Brain microvascular endothelial cell (primary cell): Measurements from ENCODE around the gene ATL1.

Experiments used
- DNase-seq: peaks from one replicate; pipeline ENCODE4 v3.0.0-alpha.2; 2020
- H3K27ac ChIP-seq: fragments of 250-450 bp; sonication (Bioruptor Pico); 2 replicates; pipeline ENCODE4 v1.5.1; 2020; ENCODE audit warnings: mild to moderate bottlenecking, moderate library complexity
- H3K27me3 ChIP-seq: fragments of 250-450 bp; sonication (Bioruptor Pico); replicated peaks from 2 replicates; pipeline ENCODE4 v1.5.1; 2020; ENCODE audit warnings: mild to moderate bottlenecking
- H3K36me3 ChIP-seq: fragments of 250-450 bp; sonication (Bioruptor Pico); replicated peaks from 2 replicates; pipeline ENCODE4 v1.5.1; 2020; ENCODE audit warnings: mild to moderate bottlenecking
- H3K4me3 ChIP-seq: 2 replicates; pipeline ENCODE4 v1.5.1; 2011; ENCODE audit warnings: low read depth, mild to moderate bottlenecking, control low read depth, low read length, moderate library complexity
- CTCF ChIP-seq: IDR thresholded peaks from 2 replicates; pipeline ENCODE4 v1.5.1; 2011; ENCODE audit warnings: low read depth, mild to moderate bottlenecking, moderate library complexity, low read length, control low read depth, inconsistent platforms; ENCODE audit errors: missing control alignments
- in situ Hi-C: cut with HindIII; loops from 2 replicates; pipeline ENCODE4 v1.10.0; 2017; ENCODE audit warnings: low sequenced_read_pairs, low pct_ligation_motif_present

ATL1 gene

GRCh38 chr14:50631408-50631821, 71.5 kb downstream of the ATL1 start:
- Histone ChIP-seq H3K4me3 (no peak overlapping the region), H3K36me3 (no peaks in the 10 kb centered on the region), H3K27me3 (no peaks in the 10 kb centered on the region), H3K27ac (no peak overlapping the region)
- in situ Hi-C loops, result no loop called here
- TF ChIP-seq CTCF, result no peak
- DNase-seq, result no peak

GRCh38 chr14:50633954-50634353, 74.0 kb downstream of the ATL1 start:
- Histone ChIP-seq H3K27ac (no peak overlapping the region), H3K36me3 (no peaks in the 10 kb centered on the region), H3K4me3 (no peak overlapping the region), H3K27me3 (no peaks in the 10 kb centered on the region)
- TF ChIP-seq CTCF, result no peak
- in situ Hi-C loops, result no loop called here
- DNase-seq, result no peak

GRCh38 chr14:50635141-50635540, 75.2 kb downstream of the ATL1 start:
- H3K4me3 ChIP-seq, result no peak overlapping the region
- DNase-seq, result no peak
- in situ Hi-C loops, result no loop called here
- peaks cover 4% of the 10 kb centered on the region for H3K36me3 ChIP-seq
- H3K27me3 ChIP-seq, result no peaks in the 10 kb centered on the region
- no peak for TF ChIP-seq CTCF
- no peak overlapping the region for H3K27ac ChIP-seq

- no peaks in the 10 kb centered on the region for H3K36me3 ChIP-seq
- H3K27me3 ChIP-seq, result no peaks in the 10 kb centered on the region
- no peak for TF ChIP-seq CTCF
- DNase-seq, result no peak
- H3K27ac ChIP-seq, result no peak overlapping the region
- H3K4me3 ChIP-seq, result no peak overlapping the region
- in situ Hi-C loops, result no loop called here
Measured at GRCh38 chr14:50647282-50647681, 87.3 kb downstream of the ATL1 start.

- no peak for DNase-seq
- no peaks in the 10 kb centered on the region for H3K36me3 ChIP-seq
- TF ChIP-seq CTCF, result no peak
- no peak overlapping the region for H3K4me3 ChIP-seq
- H3K27me3 ChIP-seq, result no peaks in the 10 kb centered on the region
- in situ Hi-C loops, result no loop called here
- no peak overlapping the region for H3K27ac ChIP-seq
Measured at GRCh38 chr14:50647753-50648152, 87.8 kb downstream of the ATL1 start.

- H3K27ac ChIP-seq, result no peak overlapping the region
- no peak overlapping the region for H3K4me3 ChIP-seq
- DNase-seq, result no peak
- H3K27me3 ChIP-seq, result no peaks in the 10 kb centered on the region
- TF ChIP-seq CTCF, result no peak
- in situ Hi-C loops, result no loop called here
- no peaks in the 10 kb centered on the region for H3K36me3 ChIP-seq
Measured at GRCh38 chr14:50649691-50650090, 89.7 kb downstream of the ATL1 start.
